ENCODE data around the gene MT2A.

DNA sequence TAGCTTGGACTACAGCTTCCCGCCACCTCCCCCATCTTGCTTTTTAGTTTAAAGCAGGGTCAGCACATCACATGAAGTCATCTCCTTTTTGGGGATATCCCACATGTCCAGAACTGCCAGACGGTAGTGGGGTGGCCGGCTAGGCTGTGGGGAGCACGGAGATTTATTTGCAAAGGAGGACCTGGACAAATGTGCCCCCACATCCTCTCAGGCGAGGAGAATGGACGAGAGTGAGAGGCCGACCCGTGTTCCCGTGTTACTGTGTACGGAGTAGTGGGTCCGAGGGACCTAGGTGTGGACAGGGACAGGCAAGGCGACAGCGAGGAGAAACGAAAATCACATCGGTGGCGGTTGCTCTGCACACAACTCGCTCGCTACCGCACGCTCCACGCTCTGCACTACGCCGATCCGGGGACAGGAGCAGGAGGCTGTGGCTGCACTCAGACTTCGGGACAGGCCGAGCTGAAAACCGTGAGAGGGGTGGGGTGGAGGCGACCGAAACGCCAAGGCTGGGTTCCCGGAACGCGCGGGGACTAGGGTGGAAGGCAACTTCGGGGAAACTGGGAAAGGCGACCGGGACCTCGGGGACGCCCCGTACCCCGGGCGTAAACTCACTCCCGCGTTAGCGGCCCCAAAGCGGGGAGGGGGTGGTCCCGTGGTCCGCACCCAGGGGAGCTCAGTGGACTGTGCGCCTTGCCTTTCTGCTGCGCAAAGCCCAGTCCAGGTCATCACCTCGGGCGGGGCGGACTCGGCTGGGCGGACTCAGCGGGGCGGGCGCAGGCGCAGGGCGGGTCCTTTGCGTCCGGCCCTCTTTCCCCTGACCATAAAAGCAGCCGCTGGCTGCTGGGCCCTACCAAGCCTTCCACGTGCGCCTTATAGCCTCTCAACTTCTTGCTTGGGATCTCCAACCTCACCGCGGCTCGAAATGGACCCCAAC is 29.7 kb downstream of the MT2A start, which contains the start of gene MT1A:
- TF ChIP-seq, protein P1, sequence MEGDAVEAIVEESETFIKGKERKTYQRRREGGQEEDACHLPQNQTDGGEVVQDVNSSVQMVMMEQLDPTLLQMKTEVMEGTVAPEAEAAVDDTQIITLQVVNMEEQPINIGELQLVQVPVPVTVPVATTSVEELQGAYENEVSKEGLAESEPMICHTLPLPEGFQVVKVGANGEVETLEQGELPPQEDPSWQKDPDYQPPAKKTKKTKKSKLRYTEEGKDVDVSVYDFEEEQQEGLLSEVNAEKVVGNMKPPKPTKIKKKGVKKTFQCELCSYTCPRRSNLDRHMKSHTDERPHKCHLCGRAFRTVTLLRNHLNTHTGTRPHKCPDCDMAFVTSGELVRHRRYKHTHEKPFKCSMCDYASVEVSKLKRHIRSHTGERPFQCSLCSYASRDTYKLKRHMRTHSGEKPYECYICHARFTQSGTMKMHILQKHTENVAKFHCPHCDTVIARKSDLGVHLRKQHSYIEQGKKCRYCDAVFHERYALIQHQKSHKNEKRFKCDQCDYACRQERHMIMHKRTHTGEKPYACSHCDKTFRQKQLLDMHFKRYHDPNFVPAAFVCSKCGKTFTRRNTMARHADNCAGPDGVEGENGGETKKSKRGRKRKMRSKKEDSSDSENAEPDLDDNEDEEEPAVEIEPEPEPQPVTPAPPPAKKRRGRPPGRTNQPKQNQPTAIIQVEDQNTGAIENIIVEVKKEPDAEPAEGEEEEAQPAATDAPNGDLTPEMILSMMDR (IDR thresholded peaks at IDR 0.05): peak in 1 of 6 experiments; percentile 1
- peak in 1 of 2 donors; percentile 73 for TF ChIP-seq POLR2A (IDR thresholded peaks at IDR 0.05)
